ENCODE results near the gene RFX6. TPM values are rescaled to one million over a fixed set of nuclear protein-coding genes. Genes with fewer than 3 reads are reported as not detected.

The RFX6 gene
- total and polyA plus RNA-seq, 4 donors = 0.01 to 1.5 TPM; not detected in 2

- TF ChIP-seq CTCF (IDR thresholded peaks at IDR 0.05; ENCODE audit: control extremely low read depth, extremely low read depth) = no peak
- Histone ChIP-seq H3K9ac (ENCODE audit: insufficient read depth in 1 of 2, low read length in 2 of 2) (no peak overlapping the region), H3K27me3 (ENCODE audit: control insufficient read depth in 3 of 3, insufficient read depth in 3 of 3, low read length in 2 of 3) (no peaks in the 10 kb centered on the region), H3K27ac (ENCODE audit: low read depth in 1 of 2, low read length in 1 of 2) (no peak overlapping the region), H3K9me3 (ENCODE audit: control insufficient read depth in 4 of 4, insufficient read depth in 3 of 4, low read length in 3 of 4) (no peaks in the 10 kb centered on the region), H3K36me3 (ENCODE audit: control insufficient read depth in 4 of 4, insufficient read depth in 4 of 4, low read length in 4 of 4) (no peaks in the 10 kb centered on the region), H3K4me1 (ENCODE audit: control insufficient read depth in 5 of 5, insufficient read depth in 5 of 5, low read length in 5 of 5) (no peaks in the 10 kb centered on the region), H3K4me3 (no peak overlapping the region)
- 54 to 60% methylated on average over 1 of the region's 1 CpG for whole genome bisulfite sequencing, 2 donors
- ATAC-seq (ENCODE audit: insufficient read depth, low FRiP score) (no peak), DNase-seq (no peak)
Observed at GRCh38 chr6:116948533-116949304, 71.7 kb downstream of the RFX6 start.

GRCh38 chr6:116949964-116950363 lies 72.9 kb downstream of the RFX6 start:
- no peak for ATAC-seq (ENCODE audit: insufficient read depth, low FRiP score)
- Histone ChIP-seq H3K27ac (ENCODE audit: low read depth in 1 of 2, low read length in 1 of 2) (no peak overlapping the region), H3K36me3 (ENCODE audit: control insufficient read depth in 4 of 4, insufficient read depth in 4 of 4, low read length in 4 of 4) (no peaks in the 10 kb centered on the region), H3K9ac (ENCODE audit: insufficient read depth in 1 of 2, low read length in 2 of 2) (no peak overlapping the region), H3K4me1 (ENCODE audit: control insufficient read depth in 5 of 5, insufficient read depth in 5 of 5, low read length in 5 of 5) (peaks cover 0 to 5% (median 0%) of the 10 kb centered on the region in 5 donors), H3K9me3 (ENCODE audit: control insufficient read depth in 4 of 4, insufficient read depth in 3 of 4, low read length in 3 of 4) (no peaks in the 10 kb centered on the region), H3K4me3 (no peak overlapping the region), H3K27me3 (ENCODE audit: control insufficient read depth in 3 of 3, insufficient read depth in 3 of 3, low read length in 2 of 3) (no peaks in the 10 kb centered on the region)
- WGBS, 2 donors = 58 to 77% methylated on average over 2 of the region's 2 CpGs
- no peak for DNase-seq
- TF ChIP-seq CTCF (IDR thresholded peaks at IDR 0.05; ENCODE audit: control extremely low read depth, extremely low read depth) = no peak

GRCh38 chr6:116954335-116954734 lies 77.3 kb downstream of the RFX6 start:
- WGBS, 2 donors = 25 to 56% methylated on average over 2 of the region's 2 CpGs
- ATAC-seq (ENCODE audit: insufficient read depth, low FRiP score) (no peak), DNase-seq (no peak)
- H3K9ac ChIP-seq (ENCODE audit: insufficient read depth in 1 of 2, low read length in 2 of 2) = no peak overlapping the region
- H3K4me1 ChIP-seq (ENCODE audit: control insufficient read depth in 5 of 5, insufficient read depth in 5 of 5, low read length in 5 of 5) = peaks cover 0 to 5% (median 0%) of the 10 kb centered on the region in 5 donors
- H3K36me3 ChIP-seq (ENCODE audit: control insufficient read depth in 4 of 4, insufficient read depth in 4 of 4, low read length in 4 of 4) = no peaks in the 10 kb centered on the region
- no peaks in the 10 kb centered on the region for H3K27me3 ChIP-seq (ENCODE audit: control insufficient read depth in 3 of 3, insufficient read depth in 3 of 3, low read length in 2 of 3)
- no peak for TF ChIP-seq CTCF (IDR thresholded peaks at IDR 0.05; ENCODE audit: control extremely low read depth, extremely low read depth)
- H3K27ac ChIP-seq (ENCODE audit: low read depth in 1 of 2, low read length in 1 of 2) = no peak overlapping the region
- no peaks in the 10 kb centered on the region for H3K9me3 ChIP-seq (ENCODE audit: control insufficient read depth in 4 of 4, insufficient read depth in 3 of 4, low read length in 3 of 4)
- no peak overlapping the region for H3K4me3 ChIP-seq
